ENCODE results near the gene HCN2.

The HCN2 gene

DNA sequence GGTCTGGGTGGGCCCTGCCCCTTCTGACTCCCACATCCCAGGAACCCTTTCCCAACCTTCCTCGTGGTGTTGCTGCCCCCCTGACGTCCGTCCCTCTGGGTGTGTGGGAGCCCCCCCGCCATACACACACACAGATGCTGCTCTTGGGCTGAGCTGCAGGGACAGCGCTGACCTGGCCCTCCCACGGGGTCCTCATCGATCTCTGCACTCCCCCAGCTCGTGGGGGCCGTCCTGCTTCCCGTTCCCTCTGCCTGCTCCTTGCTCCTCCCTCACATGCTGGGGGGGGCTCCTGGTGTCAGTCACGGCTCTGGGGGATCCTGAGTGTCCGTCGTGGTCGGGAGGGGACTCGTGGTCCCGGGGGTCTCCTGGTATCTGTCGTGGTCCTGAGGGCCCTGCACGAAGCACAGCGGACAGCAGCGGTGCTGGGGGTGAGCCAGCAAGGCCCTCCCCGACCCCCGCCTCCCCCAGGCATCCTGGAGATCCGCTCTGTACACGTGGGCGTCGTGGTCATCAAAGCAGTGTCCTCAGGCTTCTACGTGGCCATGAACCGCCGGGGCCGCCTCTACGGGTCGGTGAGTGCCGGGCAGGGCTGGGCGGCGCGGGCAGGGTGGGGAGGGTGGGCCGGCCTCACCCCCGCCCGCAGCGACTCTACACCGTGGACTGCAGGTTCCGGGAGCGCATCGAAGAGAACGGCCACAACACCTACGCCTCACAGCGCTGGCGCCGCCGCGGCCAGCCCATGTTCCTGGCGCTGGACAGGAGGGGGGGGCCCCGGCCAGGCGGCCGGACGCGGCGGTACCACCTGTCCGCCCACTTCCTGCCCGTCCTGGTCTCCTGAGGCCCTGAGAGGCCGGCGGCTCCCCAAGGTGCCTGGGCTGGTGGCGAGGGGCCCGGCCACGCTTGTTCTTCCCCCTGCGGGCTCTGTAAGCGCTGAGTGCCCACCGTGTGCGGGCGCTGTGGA is 53.4 kb downstream of the HCN2 start:
- DNase-seq, result no peak

DNA sequence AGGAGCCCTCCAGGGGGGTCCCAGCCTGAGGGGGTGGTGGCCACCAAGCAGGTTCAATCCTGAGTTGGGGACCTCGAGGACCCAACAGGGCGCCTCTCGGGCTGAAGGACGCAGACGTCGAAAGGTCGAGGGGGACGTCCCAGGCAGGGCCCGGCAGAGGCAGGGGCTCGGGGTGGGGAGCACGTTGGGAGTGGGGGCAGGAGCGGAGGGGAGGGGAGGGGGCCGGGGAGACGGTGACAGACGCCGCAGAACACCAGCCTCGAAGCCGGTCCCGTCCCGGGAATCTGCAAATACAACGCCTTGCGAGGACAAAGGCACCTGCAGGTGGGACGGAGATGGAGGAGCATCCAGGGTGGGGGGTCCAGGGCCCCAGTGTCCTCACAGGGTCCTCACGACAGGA is 54.1 kb downstream of the HCN2 start:
- DNase-seq, result no peak

DNA sequence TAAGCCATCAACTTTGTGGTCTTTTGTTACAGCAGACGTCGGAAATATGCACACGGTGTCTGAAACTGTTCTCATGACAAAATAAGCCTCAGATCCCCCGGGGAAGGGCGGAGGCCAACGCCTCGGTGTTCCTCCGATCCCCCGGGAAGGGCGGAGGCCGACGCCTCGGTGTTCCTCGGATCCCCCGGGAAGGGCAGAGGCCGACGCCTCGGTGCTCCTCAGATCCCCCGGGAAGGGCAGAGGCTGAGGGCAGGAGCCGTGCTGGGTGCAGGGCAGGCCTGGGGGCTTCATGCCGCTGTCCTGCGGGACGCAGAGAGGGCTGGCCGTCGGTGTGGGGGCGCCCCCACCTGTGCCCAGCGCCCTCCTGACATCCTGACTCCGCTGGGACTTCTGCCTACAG is 54.7 kb downstream of the HCN2 start:
- DNase-seq, result no peak

- no peak for DNase-seq
Observed at GRCh38 chr19:644789-645188, 55.1 kb downstream of the HCN2 start.

GRCh38 chr19:645912-646778 is 56.5 kb downstream of the HCN2 start:
- DNase-seq, result no peak

- DNase-seq, result no peak
Observed at GRCh38 chr19:646779-647565, 57.3 kb downstream of the HCN2 start.

GRCh38 chr19:647566-648284 is 58.0 kb downstream of the HCN2 start:
- no peak for DNase-seq

DNA sequence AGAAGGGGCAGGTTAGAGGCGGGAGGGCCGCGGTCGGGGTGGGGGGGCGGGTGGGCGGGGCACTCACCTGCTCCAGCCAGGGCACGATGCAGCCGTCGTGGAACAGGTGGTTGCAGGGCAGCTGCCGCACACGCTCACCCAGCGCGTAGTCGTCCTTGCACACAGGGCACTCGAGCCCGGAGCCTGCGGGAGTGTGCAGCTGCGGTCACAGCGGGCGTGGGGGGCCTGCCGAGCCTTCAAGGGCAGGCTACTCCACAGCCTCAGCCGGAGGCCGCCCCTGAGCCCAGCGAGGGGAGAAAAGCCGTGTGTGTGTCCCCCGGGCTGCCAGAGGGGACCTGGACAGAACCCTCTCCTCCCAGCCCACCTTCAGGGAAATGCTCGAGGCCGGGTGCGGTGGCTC is 58.6 kb downstream of the HCN2 start:
- DNase-seq, result no peak

GRCh38 chr19:648904-649801 is 59.5 kb downstream of the HCN2 start:
- no peak for DNase-seq

DNA sequence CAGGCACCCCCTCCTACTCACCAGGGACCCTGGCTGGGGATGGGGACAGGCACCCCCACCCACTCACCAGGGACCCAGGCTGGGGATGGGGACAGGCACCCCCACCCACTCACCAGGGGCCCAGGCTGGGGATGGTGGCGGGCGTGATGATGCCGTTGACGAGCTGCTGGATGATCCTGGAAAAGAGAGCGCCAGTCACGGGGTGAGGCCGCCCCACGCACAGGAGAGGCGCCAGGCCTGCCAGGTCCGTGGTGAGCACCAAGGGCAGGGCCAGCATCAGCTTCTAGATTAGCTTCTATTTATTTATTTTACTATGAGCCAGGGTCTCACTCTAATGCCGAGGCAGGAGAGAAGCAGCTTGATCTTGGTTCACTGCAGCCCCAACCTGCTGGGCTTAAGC is 60.4 kb downstream of the HCN2 start:
- DNase-seq, result no peak

DNA sequence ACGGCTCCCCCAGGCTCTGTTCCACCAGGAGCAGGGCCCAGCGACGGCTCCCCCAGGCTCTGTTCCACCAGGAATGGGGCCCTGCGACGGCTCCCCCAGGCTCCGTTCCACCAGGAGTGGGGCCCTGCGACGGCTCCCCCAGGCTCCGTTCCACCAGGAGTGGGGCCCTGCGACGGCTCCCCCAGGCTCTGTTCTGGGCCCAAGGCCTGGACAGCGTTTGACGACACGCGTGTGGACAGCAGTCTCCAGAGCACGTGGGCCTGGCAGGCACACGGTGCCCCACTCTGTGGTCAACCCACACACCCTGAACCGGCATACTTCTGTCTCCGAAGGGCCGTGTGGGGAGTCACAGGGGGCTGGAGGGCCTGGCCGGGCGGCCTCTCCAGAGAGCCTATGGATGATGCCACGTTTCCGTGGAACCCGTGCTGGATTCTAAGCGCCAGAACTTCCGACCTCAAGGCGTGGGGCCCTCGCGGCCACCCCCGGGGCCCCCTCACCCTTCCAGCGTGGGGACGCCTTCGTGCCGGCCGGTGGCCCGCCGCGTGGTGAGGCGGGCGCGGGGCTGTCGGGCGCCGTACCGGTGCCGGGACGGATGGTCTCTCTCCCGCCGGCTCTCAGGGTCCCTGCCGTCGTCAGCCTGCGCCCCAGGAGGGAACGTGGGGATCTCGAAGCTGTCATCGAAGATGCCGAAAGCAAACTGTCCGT is 61.6 kb downstream of the HCN2 start:
- DNase-seq, result no peak

- DNase-seq, result no peak
Observed at GRCh38 chr19:651991-652390, 62.3 kb downstream of the HCN2 start.

DNA sequence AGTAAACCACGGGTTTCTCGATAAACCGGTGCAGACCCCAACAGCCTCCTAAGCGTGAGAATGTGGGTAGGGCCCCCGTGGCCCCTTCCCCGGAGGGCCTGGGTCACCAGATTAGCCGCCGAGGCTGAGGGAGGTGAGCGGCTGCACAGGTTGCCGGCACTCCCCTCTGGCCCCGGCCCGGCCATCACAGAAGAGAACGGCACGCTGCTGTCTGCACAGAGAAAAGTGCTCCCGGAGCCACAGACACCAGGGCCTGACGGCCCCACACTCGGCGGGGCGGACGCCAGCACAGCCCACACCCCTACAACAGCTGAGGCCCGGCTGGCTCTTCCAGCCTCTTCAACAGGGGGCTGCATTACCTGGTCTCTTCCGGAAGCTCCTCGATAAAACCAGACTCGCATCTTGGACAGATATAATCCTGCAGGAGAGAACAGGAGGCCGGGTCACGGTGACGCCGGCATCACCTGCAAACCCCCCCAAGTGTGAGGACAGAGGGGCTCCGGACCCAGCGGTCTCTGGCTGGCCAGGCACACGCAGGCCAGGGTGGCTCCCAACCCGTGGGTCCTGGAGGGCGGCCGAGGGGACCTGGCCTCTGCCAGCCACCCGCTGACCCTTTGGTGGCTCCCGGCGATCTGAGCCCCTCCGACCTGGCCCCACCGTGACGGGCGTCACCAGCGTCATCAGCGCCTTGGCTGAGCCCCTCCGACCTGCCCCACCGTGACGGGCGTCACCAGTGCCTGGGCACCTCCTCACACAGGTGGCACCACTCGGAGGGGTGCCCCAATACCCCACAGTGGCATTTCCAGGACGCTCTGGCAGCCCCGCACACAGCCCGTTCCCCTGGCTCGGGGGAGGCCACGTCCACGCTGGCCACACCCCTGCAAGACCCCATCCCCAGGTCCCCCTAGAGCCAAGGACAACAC is 63.0 kb downstream of the HCN2 start:
- DNase-seq, result no peak

- no peak for DNase-seq
Observed at GRCh38 chr19:653425-653824, 63.7 kb downstream of the HCN2 start.

DNA sequence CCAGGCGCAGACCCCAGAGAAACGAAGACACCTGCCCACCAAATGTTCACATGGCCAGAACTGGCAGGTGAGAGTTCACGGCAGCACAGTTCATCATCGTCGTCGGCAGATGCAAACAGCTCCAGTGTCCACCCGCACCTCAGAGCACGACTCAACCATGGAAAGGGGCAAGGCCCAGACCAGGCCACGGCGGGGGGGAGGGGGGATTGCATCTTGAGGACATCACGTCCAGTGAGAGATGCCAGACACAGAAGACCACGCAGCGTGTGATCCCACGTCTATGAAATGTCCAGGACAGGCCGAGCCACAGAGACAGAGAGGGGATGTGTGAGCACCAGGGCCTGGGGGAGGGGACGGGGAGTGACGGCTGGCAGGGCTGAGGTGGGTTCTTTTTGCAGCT is 66.0 kb downstream of the HCN2 start:
- no peak for DNase-seq

- no peak for DNase-seq
Observed at GRCh38 chr19:656751-657559, 67.3 kb downstream of the HCN2 start.

DNA sequence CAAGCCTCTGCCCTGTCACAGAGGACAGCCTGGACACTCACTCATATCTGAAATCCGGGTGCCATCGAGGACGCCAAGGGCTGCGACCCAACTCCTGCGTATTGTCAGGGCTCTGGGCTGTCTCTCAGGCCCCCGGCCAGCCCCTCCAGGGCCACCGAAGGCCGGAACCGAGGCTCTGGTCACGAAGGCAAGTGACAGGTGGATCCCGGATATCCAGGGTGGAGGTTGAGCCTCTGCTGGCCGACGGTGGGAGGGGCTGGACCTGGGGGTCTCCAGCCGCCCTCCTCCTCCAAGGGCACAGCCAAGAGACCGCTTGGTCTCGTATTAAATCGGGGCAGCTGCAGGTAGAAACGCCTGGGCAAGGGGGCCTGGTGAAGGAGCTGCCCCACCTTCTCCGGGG is 67.9 kb downstream of the HCN2 start:
- no peak for DNase-seq

- no peak for DNase-seq
Observed at GRCh38 chr19:658059-658839, 68.6 kb downstream of the HCN2 start.

Measured in activated effector memory CD4-positive, alpha-beta T cell treated with Interleukin-2 at 50 U/mL for 16 hours (primary cell).